Lung (tissue), 16 donors: Measurements from ENCODE around the gene HAX1. TPM values are rescaled to one million over a fixed set of nuclear protein-coding genes. Genes with fewer than 3 reads are reported as not detected.

Experiments used
- ATAC-seq: fragments of 200-7000 bp; cut with Tn5 transposase; one replicate; pipeline ENCODE4 v1.9.1; 2020; ENCODE audit warnings: moderate number of reproducible peaks; ENCODE audit not compliant: insufficient read depth, low FRiP score
- DNase-seq, 3 donors: peaks; one replicate each; pipeline ENCODE4 v3.0.0-alpha.2; 2013 to 2017
- H3K27ac ChIP-seq, 2 donors: one replicate each; pipeline ENCODE4 v1.5.1; 2013; ENCODE audit warnings: mild to moderate bottlenecking in 2 of 2, moderate library complexity in 2 of 2, control low read depth in 1 of 2, inconsistent platforms in 1 of 2, low read depth in 1 of 2, low read length in 1 of 2
- H3K27me3 ChIP-seq, 3 donors: one replicate each; pipeline ENCODE4 v1.5.1; 2013; ENCODE audit warnings: low read length in 2 of 3; ENCODE audit not compliant: control insufficient read depth in 3 of 3, insufficient read depth in 3 of 3
- H3K36me3 ChIP-seq, 4 donors: one replicate each; pipeline ENCODE4 v1.5.1; 2013; ENCODE audit warnings: low read length in 4 of 4, mild to moderate bottlenecking in 1 of 4, moderate library complexity in 1 of 4; ENCODE audit not compliant: control insufficient read depth in 4 of 4, insufficient read depth in 4 of 4
- H3K4me1 ChIP-seq, 5 donors: one replicate each; pipeline ENCODE4 v1.5.1; 2013; ENCODE audit warnings: low read length in 5 of 5, mild to moderate bottlenecking in 2 of 5, moderate library complexity in 1 of 5; ENCODE audit not compliant: control insufficient read depth in 5 of 5, insufficient read depth in 5 of 5
- H3K4me3 ChIP-seq: one replicate; pipeline ENCODE4 v1.5.1; 2013; ENCODE audit warnings: mild to moderate bottlenecking, control low read depth, moderate library complexity
- H3K9ac ChIP-seq, 2 donors: one replicate each; pipeline ENCODE4 v1.5.1; 2013; ENCODE audit warnings: low read length in 2 of 2, control low read depth in 1 of 2; ENCODE audit not compliant: insufficient read depth in 1 of 2
- H3K9me3 ChIP-seq, 4 donors: one replicate each; pipeline ENCODE4 v1.5.1; 2013; ENCODE audit warnings: low read length in 3 of 4, mild to moderate bottlenecking in 1 of 4, moderate library complexity in 1 of 4; ENCODE audit not compliant: control insufficient read depth in 4 of 4, insufficient read depth in 3 of 4
- WGBS, 2 donors: extraction: QIAGEN DNeasy Blood & Tissue Kit; methylation state at CpG; one replicate each; pipeline ENCODE4 v1.1.7; 2013; 5-methylcytosine and 5-hydroxymethylcytosine counted together
- long read RNA-seq, 5 donors: transcript quantifications; one replicate each; lab custom pipeline, GENCODE V29; 2026
- polyA plus RNA-seq, 2 donors: library from polyadenylated mRNA; stranded (reverse); fragments of 200-250 nt; gene quantifications; one replicate each; pipeline ENCODE4 v1.2.1, GENCODE V29; 2013
- total RNA-seq, 2 donors: library from RNA; depleted of rRNA in 1 of 2; stranded (reverse); fragments of >200 nt in 1 of 2; gene quantifications; one replicate each; pipeline ENCODE4 v1.2.1, GENCODE V29; 2014 to 2021
- TF ChIP-seq, protein P1 (sequence below): IDR thresholded peaks from 2 replicates; pipeline ENCODE4 v1.5.1; 2012; ENCODE audit warnings: mild to moderate bottlenecking; ENCODE audit errors: control extremely low read depth, extremely low read depth
- donor health status: control.
- donor health status: control.
- donor health status: Bipolar disorder and iron deficiency.
- donor health status: healthy.
- donor health status: DM: yes; HTN: yes; CAD: no.

The HAX1 gene
- total RNA-seq, result 10 to 100 TPM; 42.7 to 86.8 TPM
- polyA plus RNA-seq, result 100 to 1,000 TPM in 1 of 2 donors, 10 to 100 TPM in 1; 92.2 to 168 TPM
- long read RNA-seq, donor 1, transcript HAX1-201 (7 exons, 1,227 nt), result major isoform, 37 of 59 reads
- long read RNA-seq, donor 1, partial matches to known transcripts, result 19 of 59 reads
- long read RNA-seq, donor 1, other reads (novel, unspliced or antisense), result 0 of 59 reads
- long read RNA-seq, donor 2, transcript HAX1-201 (7 exons, 1,227 nt), result major isoform, 10 of 12 reads
- long read RNA-seq, donor 2, partial matches to known transcripts, result 0 of 12 reads
- long read RNA-seq, donor 2, other reads (novel, unspliced or antisense), result 0 of 12 reads
- long read RNA-seq, donor 3, transcript HAX1-201 (7 exons, 1,227 nt), result major isoform, 19 of 40 reads
- long read RNA-seq, donor 3, partial matches to known transcripts, result 21 of 40 reads
- long read RNA-seq, donor 3, other reads (novel, unspliced or antisense), result 0 of 40 reads
- long read RNA-seq, donor 4, transcript HAX1-201 (7 exons, 1,227 nt), result major isoform, 9 of 16 reads
- long read RNA-seq, donor 4, partial matches to known transcripts, result 5 of 16 reads
- long read RNA-seq, donor 4, other reads (novel, unspliced or antisense), result 0 of 16 reads
- long read RNA-seq, donor 5, transcript HAX1-201 (7 exons, 1,227 nt), result major isoform, 43 of 75 reads
- long read RNA-seq, donor 5, partial matches to known transcripts, result 30 of 75 reads
- long read RNA-seq, donor 5, other reads (novel, unspliced or antisense), result 0 of 75 reads

GRCh38 chr1:154272217-154272998, at the start of gene HAX1:
Gene HAX1 (plus strand): TSS chr1:154272629. CDS start chr1:154272724, 95 bp downstream.
- Histone ChIP-seq H3K9ac (peak within 1 kb of the TSS; percentile 65 to 97), H3K36me3 (peaks cover 24 to 31% (median 25%) of the 10 kb centered on the region in 4 donors), H3K4me3 (peak within 1 kb of the TSS; percentile 59), H3K27me3 (no peaks in the 10 kb centered on the region), H3K27ac (peak within 1 kb of the TSS; percentile 83 to 88), H3K9me3 (no peaks in the 10 kb centered on the region), H3K4me1 (peaks cover 0 to 7% (median 3%) of the 10 kb centered on the region in 5 donors)
- peak; percentile 92 for ATAC-seq
- WGBS, 2 donors, result 0% methylated on average over 47 of the region's 47 CpGs
- TF ChIP-seq, protein P1, sequence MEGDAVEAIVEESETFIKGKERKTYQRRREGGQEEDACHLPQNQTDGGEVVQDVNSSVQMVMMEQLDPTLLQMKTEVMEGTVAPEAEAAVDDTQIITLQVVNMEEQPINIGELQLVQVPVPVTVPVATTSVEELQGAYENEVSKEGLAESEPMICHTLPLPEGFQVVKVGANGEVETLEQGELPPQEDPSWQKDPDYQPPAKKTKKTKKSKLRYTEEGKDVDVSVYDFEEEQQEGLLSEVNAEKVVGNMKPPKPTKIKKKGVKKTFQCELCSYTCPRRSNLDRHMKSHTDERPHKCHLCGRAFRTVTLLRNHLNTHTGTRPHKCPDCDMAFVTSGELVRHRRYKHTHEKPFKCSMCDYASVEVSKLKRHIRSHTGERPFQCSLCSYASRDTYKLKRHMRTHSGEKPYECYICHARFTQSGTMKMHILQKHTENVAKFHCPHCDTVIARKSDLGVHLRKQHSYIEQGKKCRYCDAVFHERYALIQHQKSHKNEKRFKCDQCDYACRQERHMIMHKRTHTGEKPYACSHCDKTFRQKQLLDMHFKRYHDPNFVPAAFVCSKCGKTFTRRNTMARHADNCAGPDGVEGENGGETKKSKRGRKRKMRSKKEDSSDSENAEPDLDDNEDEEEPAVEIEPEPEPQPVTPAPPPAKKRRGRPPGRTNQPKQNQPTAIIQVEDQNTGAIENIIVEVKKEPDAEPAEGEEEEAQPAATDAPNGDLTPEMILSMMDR, result peak; percentile 62
- DNase-seq, result peak; percentile 94 to 98 (median 97)

GRCh38 chr1:154222918-154223317, 49.5 kb upstream of the HAX1 start:
- H3K36me3 ChIP-seq, result peaks cover 9 to 27% (median 14%) of the 10 kb centered on the region in 4 donors
- H3K27me3 ChIP-seq, result no peaks in the 10 kb centered on the region
- no peak for ATAC-seq
- H3K9ac ChIP-seq, result no peak overlapping the region
- H3K9me3 ChIP-seq, result no peaks in the 10 kb centered on the region
- DNase-seq, result no peak
- 58 to 73% methylated on average over 1 of the region's 1 CpG for WGBS, 2 donors
- TF ChIP-seq, protein P1, result no peak
- H3K4me3 ChIP-seq, result no peak overlapping the region
- H3K27ac ChIP-seq, result peak overlapping the region in 1 of 2 donors; percentile 4
- peaks cover 0 to 23% (median 12%) of the 10 kb centered on the region in 5 donors for H3K4me1 ChIP-seq

DNA sequence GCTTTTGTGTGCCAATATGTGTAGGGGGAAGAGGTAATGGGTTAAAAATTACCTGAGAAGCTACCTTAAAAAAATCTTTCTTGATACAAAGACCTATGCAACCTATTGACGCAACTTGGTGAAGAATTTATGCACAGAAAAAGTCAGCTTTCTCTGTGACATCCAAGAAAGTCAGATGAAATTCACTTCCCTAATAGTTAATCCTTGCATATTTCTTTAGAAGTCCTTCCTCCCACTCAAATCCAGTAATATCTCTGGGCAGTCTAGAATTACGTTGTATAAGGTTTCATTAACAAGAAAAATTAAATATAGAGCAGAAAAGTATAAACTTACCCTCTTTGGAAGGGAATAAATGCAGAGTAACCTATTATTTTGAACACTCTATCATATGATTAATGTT, 48.8 kb upstream of the HAX1 start:
- H3K9me3 ChIP-seq, result no peaks in the 10 kb centered on the region
- H3K4me1 ChIP-seq, result peaks cover 0 to 18% (median 9%) of the 10 kb centered on the region in 5 donors
- H3K9ac ChIP-seq, result no peak overlapping the region
- no peak for DNase-seq
- WGBS, 2 donors, result 54 to 76% methylated on average over 2 of the region's 2 CpGs
- no peak overlapping the region for H3K4me3 ChIP-seq
- ATAC-seq, result no peak
- no peaks in the 10 kb centered on the region for H3K27me3 ChIP-seq
- H3K27ac ChIP-seq, result no peak overlapping the region
- TF ChIP-seq, protein P1, result no peak
- peaks cover 11 to 24% (median 17%) of the 10 kb centered on the region in 4 donors for H3K36me3 ChIP-seq
